ENCODE results near the gene GALNT18.

GALNT18 gene

DNA sequence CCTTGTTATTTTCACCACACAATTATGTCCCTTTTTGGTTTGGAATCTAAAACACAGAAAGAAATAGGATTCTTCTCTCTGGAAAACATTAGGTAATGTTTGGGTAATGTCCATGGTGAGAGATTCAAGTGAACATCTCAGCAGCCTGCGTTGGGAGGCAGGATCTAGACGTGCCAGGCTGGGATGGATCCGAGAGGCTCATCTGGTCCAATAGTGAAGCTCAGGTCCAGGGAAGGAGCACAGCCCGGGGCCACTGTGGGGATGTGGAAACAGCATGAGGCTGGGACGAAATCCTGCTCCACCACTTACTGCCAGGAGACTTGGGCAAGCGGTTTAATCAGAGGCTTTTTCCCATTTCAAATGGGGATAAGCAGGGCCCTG, 378.6 kb downstream of the GALNT18 start:
- DNase-seq (ENCODE audit: low read depth, low spot score) = no peak

DNA sequence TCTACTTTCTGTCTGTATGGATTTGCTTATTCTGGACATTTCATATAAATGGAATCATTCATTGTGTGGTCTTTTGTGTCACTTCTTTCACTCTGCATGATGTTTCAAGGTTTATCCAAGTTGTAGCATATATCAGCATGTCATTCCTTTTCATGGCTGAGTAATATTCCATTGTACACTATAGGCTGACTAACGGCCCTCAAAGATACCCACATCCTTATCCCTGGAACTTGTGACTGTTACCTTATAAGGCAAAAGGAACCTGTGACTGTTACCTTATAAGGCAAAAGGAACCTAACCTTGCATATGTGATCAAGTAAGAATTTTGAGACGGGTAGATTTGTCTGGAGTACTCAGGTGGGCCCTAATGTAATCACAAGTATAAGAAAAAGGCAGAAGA, 380.5 kb downstream of the GALNT18 start:
- no peak for DNase-seq (ENCODE audit: low read depth, low spot score)

DNA sequence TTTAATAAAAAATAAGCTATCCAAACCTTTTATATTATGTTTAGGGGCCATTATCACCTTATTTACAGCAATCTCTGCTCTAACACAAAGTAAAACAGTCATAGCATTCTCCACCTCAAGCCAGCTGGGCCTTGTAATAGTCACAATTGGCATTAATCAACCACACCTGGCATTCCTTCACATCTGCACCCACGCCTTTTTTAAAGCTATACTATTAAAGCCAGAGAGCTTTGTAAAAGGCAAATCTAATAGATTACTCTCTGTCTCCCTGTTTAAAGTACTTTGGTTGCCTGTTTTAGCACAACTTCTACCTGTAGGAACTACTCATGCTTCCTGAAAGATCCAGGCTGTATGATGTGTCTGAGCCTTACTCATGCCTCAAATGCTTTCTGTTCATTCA, 381.8 kb downstream of the GALNT18 start:
- no peak for DNase-seq (ENCODE audit: low read depth, low spot score)

DNA sequence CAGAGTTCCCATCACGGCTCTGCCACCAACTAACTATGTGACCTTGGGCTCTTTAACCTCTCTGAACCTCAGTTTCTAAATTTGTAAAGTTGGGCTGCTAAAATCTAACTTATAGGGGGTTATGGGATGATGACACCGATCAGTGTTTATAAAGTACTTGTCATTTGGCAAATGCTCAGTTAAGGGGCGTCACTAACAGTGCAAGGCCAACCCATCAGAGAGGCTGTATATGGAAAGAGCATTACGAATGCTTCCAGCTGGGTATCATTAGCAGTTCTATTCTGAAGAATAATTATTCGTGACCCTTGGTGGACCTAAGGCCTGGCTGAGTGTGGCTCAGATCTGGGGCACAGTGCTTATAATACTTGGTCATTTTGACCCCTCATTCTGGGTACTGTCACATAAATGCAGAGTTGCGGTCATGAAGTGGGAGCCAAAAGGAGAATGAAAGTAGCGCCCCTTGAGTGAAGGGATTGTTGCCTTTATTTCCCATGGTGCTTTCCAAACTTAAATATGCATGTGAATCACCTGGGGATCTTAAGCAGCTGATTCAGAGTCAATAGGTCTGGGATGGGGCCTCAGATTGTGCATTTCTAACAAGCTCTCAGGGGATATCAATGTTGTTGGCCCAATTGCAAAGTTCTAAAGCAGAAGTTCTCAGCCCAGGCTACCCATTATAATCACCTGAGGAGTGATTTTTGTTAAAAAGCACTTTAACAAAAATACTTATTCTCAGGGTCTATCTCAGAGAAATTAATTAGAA, 384.6 kb downstream of the GALNT18 start:
- DNase-seq (ENCODE audit: low read depth, low spot score) = no peak

GRCh38 chr11:11236498-11237059, 385.2 kb downstream of the GALNT18 start:
- no peak for DNase-seq (ENCODE audit: low read depth, low spot score)

- DNase-seq (ENCODE audit: low read depth, low spot score) = no peak
Measured at GRCh38 chr11:11231763-11232162, 390.0 kb downstream of the GALNT18 start.

DNA sequence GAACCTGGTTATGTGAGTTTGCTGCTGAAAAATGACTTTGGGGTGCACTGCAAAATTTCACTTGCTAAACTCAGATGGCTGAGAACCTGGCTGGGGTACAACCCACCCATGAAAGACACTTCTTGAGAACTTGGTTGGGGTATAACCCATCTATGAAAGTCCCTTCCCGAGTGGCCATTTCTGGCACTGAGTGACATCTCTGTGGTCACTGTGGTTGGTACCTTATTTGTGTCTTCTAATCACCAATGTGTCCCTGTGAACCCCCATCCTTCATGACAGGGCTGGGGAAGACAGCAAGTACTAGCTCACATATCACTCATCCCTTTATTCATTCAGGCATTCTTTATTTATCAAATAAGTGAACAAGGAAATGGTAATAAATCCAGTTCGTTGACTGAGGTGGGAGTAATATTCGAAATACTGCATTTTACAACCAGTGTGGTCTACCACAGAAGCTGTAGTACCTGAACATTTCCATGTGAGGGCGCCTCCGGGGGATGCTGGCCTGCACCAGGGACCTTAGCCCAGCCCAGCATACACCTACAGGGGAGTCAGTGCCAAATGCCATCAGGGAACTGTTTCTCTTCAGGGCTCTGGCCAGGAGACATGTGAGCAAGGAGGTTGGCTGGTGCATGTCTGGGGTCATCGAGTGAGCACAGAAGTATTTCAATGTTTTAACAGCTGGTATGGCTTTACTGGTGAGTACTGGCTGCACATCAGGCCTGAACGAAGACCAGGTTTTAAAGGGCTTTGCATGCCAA, 390.8 kb downstream of the GALNT18 start:
- peak; percentile 5 for DNase-seq (ENCODE audit: low read depth, low spot score)

GRCh38 chr11:11230087-11230486, 391.7 kb downstream of the GALNT18 start:
- DNase-seq (ENCODE audit: low read depth, low spot score) = no peak

DNA sequence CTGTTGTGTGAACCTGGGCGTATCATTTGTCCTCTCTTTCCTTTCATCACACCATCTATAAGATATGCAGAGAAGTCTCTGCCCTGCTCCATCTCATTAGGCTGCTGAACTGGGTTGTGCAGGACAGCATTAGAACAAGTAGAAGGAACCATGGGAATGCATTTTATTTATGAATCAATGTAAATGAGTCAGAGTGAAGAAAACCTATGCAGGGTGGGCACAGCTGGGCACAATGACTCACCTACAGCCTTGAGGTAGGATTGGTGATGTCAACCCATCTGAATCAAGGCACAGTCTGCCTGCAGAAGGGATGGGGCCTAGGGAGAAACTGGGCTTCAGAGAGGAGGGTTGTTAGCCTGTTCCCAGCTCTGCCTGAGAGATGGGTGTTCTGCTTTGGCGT, 392.2 kb downstream of the GALNT18 start:
- DNase-seq (ENCODE audit: low read depth, low spot score) = no peak

DNA sequence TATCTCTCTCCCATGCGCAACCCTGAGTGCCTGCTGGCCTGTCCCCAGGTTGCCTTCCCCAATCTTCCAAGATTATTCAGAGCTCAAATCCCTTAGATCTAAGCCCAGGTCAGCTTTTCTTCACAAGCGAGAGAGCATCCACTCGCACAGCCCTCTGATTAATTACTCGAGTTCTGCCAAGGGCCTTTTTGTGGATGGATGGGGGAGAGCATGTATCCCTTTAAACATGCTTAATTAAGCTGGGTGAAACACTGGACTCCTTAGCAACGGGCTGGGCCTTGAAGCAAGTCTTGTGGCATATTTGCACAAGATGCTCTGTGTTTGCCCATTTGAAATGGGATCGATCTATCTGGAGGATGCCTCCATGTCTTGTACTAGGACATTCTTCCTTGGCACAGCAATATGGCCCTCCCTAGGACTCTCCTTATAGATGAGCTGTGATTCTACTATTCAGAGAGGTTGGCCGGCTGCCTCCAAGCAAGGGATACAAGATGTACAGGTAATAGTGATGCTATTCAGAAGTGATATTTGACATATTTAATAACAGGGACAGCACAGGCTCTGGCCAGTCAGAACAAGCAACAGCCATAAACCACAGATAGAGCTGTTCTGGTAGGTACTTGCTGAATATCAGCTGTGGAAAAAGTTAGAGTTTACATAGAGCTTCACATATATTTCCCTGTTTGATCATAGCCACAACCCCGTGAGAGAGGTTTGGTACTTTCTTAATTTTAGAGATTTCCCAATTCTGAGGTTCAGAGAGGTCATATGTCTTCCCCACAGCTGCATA, 394.3 kb downstream of the GALNT18 start:
- no peak for DNase-seq (ENCODE audit: low read depth, low spot score)
